ENCODE measurements around the gene C1orf146. TPM values are rescaled to one million over a fixed set of nuclear protein-coding genes. Genes with fewer than 3 reads are reported as not detected.

The C1orf146 gene
- total and polyA plus RNA-seq, 4 donors, result not detected

GRCh38 chr1:92218559-92218958, 844 bp downstream of the C1orf146 start:
- DNase-seq (ENCODE audit: low spot score), result no peak
- TF ChIP-seq GABPA (IDR thresholded peaks at IDR 0.05 in 1 of 2, conservative IDR thresholded peaks at IDR 0.05 in 1 of 2), result no peak
- no peak for TF ChIP-seq REST (IDR thresholded peaks at IDR 0.05)
- no peak for TF ChIP-seq HNF4A (conservative IDR thresholded peaks at IDR 0.05)
- TF ChIP-seq FOXA2 (IDR thresholded peaks at IDR 0.05), result no peak
- TF ChIP-seq ATF3 (IDR thresholded peaks at IDR 0.05), result no peak
- TF ChIP-seq JUND (IDR thresholded peaks at IDR 0.05), result no peak
- no peak for TF ChIP-seq SP1 (IDR thresholded peaks at IDR 0.05)
- no peak for TF ChIP-seq FOXA1 (IDR thresholded peaks at IDR 0.05)
- no peak for TF ChIP-seq HNF4G (IDR thresholded peaks at IDR 0.05)
- TF ChIP-seq RAD21 (IDR thresholded peaks at IDR 0.05), result no peak
- TF ChIP-seq RXRA (IDR thresholded peaks at IDR 0.05), result no peak
- no peak for TF ChIP-seq NR2F2 (IDR thresholded peaks at IDR 0.05)
- TF ChIP-seq, protein P1, sequence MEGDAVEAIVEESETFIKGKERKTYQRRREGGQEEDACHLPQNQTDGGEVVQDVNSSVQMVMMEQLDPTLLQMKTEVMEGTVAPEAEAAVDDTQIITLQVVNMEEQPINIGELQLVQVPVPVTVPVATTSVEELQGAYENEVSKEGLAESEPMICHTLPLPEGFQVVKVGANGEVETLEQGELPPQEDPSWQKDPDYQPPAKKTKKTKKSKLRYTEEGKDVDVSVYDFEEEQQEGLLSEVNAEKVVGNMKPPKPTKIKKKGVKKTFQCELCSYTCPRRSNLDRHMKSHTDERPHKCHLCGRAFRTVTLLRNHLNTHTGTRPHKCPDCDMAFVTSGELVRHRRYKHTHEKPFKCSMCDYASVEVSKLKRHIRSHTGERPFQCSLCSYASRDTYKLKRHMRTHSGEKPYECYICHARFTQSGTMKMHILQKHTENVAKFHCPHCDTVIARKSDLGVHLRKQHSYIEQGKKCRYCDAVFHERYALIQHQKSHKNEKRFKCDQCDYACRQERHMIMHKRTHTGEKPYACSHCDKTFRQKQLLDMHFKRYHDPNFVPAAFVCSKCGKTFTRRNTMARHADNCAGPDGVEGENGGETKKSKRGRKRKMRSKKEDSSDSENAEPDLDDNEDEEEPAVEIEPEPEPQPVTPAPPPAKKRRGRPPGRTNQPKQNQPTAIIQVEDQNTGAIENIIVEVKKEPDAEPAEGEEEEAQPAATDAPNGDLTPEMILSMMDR (IDR thresholded peaks at IDR 0.05; ENCODE audit: low read depth, low read length, missing input control), result no peak
- TF ChIP-seq EGR1 (IDR thresholded peaks at IDR 0.05; ENCODE audit: low read depth in 2 of 2), result no peak
- TF ChIP-seq, protein P2, sequence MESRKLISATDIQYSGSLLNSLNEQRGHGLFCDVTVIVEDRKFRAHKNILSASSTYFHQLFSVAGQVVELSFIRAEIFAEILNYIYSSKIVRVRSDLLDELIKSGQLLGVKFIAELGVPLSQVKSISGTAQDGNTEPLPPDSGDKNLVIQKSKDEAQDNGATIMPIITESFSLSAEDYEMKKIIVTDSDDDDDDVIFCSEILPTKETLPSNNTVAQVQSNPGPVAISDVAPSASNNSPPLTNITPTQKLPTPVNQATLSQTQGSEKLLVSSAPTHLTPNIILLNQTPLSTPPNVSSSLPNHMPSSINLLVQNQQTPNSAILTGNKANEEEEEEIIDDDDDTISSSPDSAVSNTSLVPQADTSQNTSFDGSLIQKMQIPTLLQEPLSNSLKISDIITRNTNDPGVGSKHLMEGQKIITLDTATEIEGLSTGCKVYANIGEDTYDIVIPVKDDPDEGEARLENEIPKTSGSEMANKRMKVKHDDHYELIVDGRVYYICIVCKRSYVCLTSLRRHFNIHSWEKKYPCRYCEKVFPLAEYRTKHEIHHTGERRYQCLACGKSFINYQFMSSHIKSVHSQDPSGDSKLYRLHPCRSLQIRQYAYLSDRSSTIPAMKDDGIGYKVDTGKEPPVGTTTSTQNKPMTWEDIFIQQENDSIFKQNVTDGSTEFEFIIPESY (IDR thresholded peaks at IDR 0.05), result no peak
- no peak for TF ChIP-seq MAX (IDR thresholded peaks at IDR 0.05)
- no peak for TF ChIP-seq YY1 (IDR thresholded peaks at IDR 0.05)
- no peak overlapping the region for H3K4me3 ChIP-seq (ENCODE audit: low read depth in 1 of 3, low read length in 3 of 3)
- H3K9ac ChIP-seq (ENCODE audit: low read depth in 1 of 2, low read length in 2 of 2), result no peak overlapping the region
- 85% methylated on average over 14 of the region's 14 CpGs for WGBS
- no peaks in the 10 kb centered on the region for H3K9me3 ChIP-seq (ENCODE audit: control insufficient read depth in 4 of 4, low read length in 3 of 4)
- no peaks in the 10 kb centered on the region for H3K4me1 ChIP-seq (ENCODE audit: control insufficient read depth in 4 of 4, insufficient read depth in 4 of 4, low read length in 3 of 4)
- no peak overlapping the region for H3K27ac ChIP-seq (ENCODE audit: low read depth in 1 of 2, low read length in 2 of 2)
- H3K36me3 ChIP-seq (ENCODE audit: control insufficient read depth in 4 of 4, insufficient read depth in 3 of 4, low read depth in 1 of 4, low read length in 3 of 4), result no peaks in the 10 kb centered on the region
- no peaks in the 10 kb centered on the region for H3K27me3 ChIP-seq (ENCODE audit: control insufficient read depth in 4 of 4, insufficient read depth in 4 of 4, low read length in 3 of 4)

GRCh38 chr1:92219028-92219427, 1.3 kb downstream of the C1orf146 start:
- H3K4me1 ChIP-seq (ENCODE audit: control insufficient read depth in 4 of 4, insufficient read depth in 4 of 4, low read length in 3 of 4), result no peaks in the 10 kb centered on the region
- H3K27ac ChIP-seq (ENCODE audit: low read depth in 1 of 2, low read length in 2 of 2), result no peak overlapping the region
- H3K27me3 ChIP-seq (ENCODE audit: control insufficient read depth in 4 of 4, insufficient read depth in 4 of 4, low read length in 3 of 4), result no peaks in the 10 kb centered on the region
- no peak for DNase-seq (ENCODE audit: low spot score)
- no peaks in the 10 kb centered on the region for H3K36me3 ChIP-seq (ENCODE audit: control insufficient read depth in 4 of 4, insufficient read depth in 3 of 4, low read depth in 1 of 4, low read length in 3 of 4)
- TF ChIP-seq FOXA2 (IDR thresholded peaks at IDR 0.05) (no peak), FOXA1 (IDR thresholded peaks at IDR 0.05) (no peak), SP1 (IDR thresholded peaks at IDR 0.05) (no peak), EGR1 (IDR thresholded peaks at IDR 0.05; ENCODE audit: low read depth in 2 of 2) (no peak), JUND (IDR thresholded peaks at IDR 0.05) (no peak), MAX (IDR thresholded peaks at IDR 0.05) (no peak), NR2F2 (IDR thresholded peaks at IDR 0.05) (no peak)
- TF ChIP-seq, protein P1 (IDR thresholded peaks at IDR 0.05; ENCODE audit: low read depth, low read length, missing input control), result no peak
- no peaks in the 10 kb centered on the region for H3K9me3 ChIP-seq (ENCODE audit: control insufficient read depth in 4 of 4, low read length in 3 of 4)
- H3K9ac ChIP-seq (ENCODE audit: low read depth in 1 of 2, low read length in 2 of 2), result no peak overlapping the region
- H3K4me3 ChIP-seq (ENCODE audit: low read depth in 1 of 3, low read length in 3 of 3), result no peak overlapping the region
